Uterus (tissue), 2 donors: ENCODE data around the gene ANKRD44.

Experiments
- POLR2A ChIP-seq, 2 donors: fragments of 450-650 bp; IDR thresholded peaks; one replicate each; pipeline ENCODE4 v1.6.1; 2016; ENCODE audit warnings: antibody characterized with exemption in 2 of 2, mild to moderate bottlenecking in 1 of 2, moderate library complexity in 1 of 2
- TF ChIP-seq, protein P1 (sequence below), 4 experiments: fragments of 200-600 bp in 2 of 4; fragments of 450-650 bp in 2 of 4; sonication (generic) in 2 of 4; IDR thresholded peaks; one replicate each; pipeline ENCODE4 v1.5.1; 2016 to 2019; ENCODE audit warnings: antibody characterized with exemption in 4 of 4, mild to moderate bottlenecking in 2 of 4, moderate library complexity in 1 of 4

DNA sequence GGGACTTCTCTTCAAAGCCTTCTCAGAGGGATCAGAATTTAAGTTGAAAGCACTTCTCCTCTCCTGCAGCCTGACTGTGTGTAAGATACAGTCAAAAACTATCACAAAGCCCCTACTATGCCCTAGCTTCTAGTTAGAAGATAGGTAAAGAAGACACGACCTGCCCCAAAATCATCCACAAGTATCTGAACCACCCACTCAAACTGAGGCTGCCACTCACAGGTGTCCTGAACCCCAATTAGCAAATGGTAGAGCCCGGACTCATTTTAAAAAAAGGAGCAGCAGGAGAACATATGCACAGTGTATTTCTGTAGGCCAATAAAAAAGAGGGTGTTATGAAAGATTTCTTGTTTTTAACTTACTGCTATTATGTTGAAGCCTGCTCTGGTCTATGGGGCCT lies 74.4 kb downstream of the ANKRD44 start:
- TF ChIP-seq, protein P1, sequence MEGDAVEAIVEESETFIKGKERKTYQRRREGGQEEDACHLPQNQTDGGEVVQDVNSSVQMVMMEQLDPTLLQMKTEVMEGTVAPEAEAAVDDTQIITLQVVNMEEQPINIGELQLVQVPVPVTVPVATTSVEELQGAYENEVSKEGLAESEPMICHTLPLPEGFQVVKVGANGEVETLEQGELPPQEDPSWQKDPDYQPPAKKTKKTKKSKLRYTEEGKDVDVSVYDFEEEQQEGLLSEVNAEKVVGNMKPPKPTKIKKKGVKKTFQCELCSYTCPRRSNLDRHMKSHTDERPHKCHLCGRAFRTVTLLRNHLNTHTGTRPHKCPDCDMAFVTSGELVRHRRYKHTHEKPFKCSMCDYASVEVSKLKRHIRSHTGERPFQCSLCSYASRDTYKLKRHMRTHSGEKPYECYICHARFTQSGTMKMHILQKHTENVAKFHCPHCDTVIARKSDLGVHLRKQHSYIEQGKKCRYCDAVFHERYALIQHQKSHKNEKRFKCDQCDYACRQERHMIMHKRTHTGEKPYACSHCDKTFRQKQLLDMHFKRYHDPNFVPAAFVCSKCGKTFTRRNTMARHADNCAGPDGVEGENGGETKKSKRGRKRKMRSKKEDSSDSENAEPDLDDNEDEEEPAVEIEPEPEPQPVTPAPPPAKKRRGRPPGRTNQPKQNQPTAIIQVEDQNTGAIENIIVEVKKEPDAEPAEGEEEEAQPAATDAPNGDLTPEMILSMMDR (IDR thresholded peaks at IDR 0.05): no peak
- no peak for TF ChIP-seq POLR2A (IDR thresholded peaks at IDR 0.05)
